ENCODE data around the gene DNASE1L3.

DNASE1L3 gene

DNA sequence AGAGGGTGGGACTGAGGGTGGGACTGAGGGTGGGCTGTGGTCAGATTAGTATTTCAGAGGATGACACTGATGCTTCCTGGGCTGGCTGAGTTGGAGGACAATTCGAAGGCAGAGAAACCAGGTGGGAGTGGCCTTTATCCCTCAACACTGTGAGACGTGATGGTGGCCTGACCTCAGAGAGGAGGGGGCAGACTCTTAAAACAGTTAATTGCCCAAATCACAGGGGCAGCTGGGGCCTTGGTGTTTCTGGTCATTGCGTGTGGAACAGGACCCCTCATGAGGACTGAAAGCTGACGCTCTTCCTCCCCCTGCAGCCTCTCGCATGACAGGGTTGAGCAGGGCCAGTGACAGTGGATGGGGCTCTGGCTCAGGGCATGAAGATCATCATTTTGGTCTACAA is 18.7 kb downstream of the DNASE1L3 start:
- Histone ChIP-seq H3K79me2 (ENCODE audit: control insufficient read depth, low read length) (no peaks in the 10 kb centered on the region), H3K9me3 (ENCODE audit: control insufficient read depth, insufficient read depth, low read length) (peaks cover 6% of the 10 kb centered on the region), H3K4me1 (ENCODE audit: control insufficient read depth, low read length) (peaks cover 12% of the 10 kb centered on the region), H3F3A (ENCODE audit: control insufficient read depth, insufficient read depth) (peaks cover 5% of the 10 kb centered on the region), H3K4me2 (ENCODE audit: low read length) (no peak overlapping the region), H3K27me3 (ENCODE audit: control insufficient read depth, low read length) (no peaks in the 10 kb centered on the region), H3K9me2 (replicated peaks; ENCODE audit: control insufficient read depth, low read length) (no peaks in the 10 kb centered on the region), H3K36me3 (ENCODE audit: control insufficient read depth, low read length) (no peaks in the 10 kb centered on the region), H3K27ac (ENCODE audit: low read depth, low read length) (no peak overlapping the region), H4K20me1 (ENCODE audit: control insufficient read depth, insufficient read depth, low read depth, low read length) (no peaks in the 10 kb centered on the region), H3K4me3 (ENCODE audit: low read length) (no peak overlapping the region)
- TF ChIP-seq EZH2phosphoT487 (IDR thresholded peaks at IDR 0.05; ENCODE audit: borderline replicate concordance, low read length): no peak
- TF ChIP-seq, protein P1, sequence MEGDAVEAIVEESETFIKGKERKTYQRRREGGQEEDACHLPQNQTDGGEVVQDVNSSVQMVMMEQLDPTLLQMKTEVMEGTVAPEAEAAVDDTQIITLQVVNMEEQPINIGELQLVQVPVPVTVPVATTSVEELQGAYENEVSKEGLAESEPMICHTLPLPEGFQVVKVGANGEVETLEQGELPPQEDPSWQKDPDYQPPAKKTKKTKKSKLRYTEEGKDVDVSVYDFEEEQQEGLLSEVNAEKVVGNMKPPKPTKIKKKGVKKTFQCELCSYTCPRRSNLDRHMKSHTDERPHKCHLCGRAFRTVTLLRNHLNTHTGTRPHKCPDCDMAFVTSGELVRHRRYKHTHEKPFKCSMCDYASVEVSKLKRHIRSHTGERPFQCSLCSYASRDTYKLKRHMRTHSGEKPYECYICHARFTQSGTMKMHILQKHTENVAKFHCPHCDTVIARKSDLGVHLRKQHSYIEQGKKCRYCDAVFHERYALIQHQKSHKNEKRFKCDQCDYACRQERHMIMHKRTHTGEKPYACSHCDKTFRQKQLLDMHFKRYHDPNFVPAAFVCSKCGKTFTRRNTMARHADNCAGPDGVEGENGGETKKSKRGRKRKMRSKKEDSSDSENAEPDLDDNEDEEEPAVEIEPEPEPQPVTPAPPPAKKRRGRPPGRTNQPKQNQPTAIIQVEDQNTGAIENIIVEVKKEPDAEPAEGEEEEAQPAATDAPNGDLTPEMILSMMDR (IDR thresholded peaks at IDR 0.05; ENCODE audit: low read depth, low read length, poor library complexity, severe bottlenecking): no peak

DNA sequence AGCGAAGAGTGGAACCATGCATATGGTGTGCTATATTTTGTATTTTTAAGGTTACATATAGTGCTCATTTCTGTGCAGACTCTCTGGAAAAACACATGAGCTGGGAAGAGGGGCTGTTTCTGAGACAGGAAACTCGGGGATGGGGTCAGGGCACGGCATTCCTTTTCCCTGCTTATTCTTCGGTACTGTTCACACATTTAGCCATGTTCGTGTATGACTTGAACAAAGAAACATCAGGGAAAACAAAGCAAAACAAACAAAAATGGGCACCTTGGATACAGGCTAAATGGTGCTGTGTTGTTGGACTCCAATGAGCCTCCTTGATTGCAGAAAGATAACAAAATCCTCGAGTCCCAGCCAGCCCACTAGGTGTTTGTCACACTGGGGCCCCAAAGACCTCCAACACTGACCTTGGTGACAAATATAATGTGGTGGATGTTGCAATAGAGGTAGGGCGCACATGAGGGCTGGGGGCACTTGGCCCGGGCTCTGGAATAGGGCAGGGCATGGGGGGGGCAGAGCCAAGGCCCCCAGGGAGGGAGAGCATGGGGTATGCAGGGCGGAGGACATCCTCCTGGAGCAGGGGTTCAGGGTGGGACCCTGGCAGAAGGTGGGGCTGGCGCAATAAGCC is 19.3 kb downstream of the DNASE1L3 start:
- TF ChIP-seq, protein P1 (IDR thresholded peaks at IDR 0.05; ENCODE audit: low read depth, low read length, poor library complexity, severe bottlenecking): no peak
- TF ChIP-seq EZH2phosphoT487 (IDR thresholded peaks at IDR 0.05; ENCODE audit: borderline replicate concordance, low read length): no peak
- Histone ChIP-seq H3K27ac (ENCODE audit: low read depth, low read length) (no peak overlapping the region), H3K4me3 (ENCODE audit: low read length) (no peak overlapping the region), H3K9me3 (ENCODE audit: control insufficient read depth, insufficient read depth, low read length) (peaks cover 6% of the 10 kb centered on the region), H4K20me1 (ENCODE audit: control insufficient read depth, insufficient read depth, low read depth, low read length) (no peaks in the 10 kb centered on the region), H3K27me3 (ENCODE audit: control insufficient read depth, low read length) (no peaks in the 10 kb centered on the region), H3F3A (ENCODE audit: control insufficient read depth, insufficient read depth) (no peaks in the 10 kb centered on the region; the same call in 1 of the 2 replicates), H3K36me3 (ENCODE audit: control insufficient read depth, low read length) (no peaks in the 10 kb centered on the region), H3K4me2 (ENCODE audit: low read length) (no peak overlapping the region), H3K9me2 (replicated peaks; ENCODE audit: control insufficient read depth, low read length) (no peaks in the 10 kb centered on the region), H3K79me2 (ENCODE audit: control insufficient read depth, low read length) (no peaks in the 10 kb centered on the region), H3K4me1 (ENCODE audit: control insufficient read depth, low read length) (peaks cover 6% of the 10 kb centered on the region)

DNA sequence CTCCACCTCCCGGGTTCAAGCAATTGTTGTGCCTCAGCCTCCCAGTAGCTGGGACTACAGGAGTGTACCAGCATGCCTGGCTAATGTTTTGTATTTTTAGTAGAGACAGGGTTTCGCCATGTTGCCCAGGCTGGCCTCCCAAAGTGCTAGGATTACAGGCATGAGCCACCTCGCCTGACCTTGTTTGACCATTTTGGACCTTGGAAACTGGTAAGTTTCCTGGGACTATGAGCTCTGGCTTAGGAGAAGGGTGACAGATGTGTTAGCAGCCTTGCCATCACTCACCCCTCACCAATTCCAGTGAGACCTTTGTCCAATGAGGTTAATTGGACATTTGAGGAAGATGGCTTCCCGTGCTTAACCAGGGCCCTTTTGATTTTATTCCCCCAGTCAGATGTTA is 19.9 kb downstream of the DNASE1L3 start:
- TF ChIP-seq EZH2phosphoT487 (IDR thresholded peaks at IDR 0.05; ENCODE audit: borderline replicate concordance, low read length): no peak
- TF ChIP-seq, protein P1 (IDR thresholded peaks at IDR 0.05; ENCODE audit: low read depth, low read length, poor library complexity, severe bottlenecking): no peak
- no peak overlapping the region for H3K4me2 ChIP-seq (ENCODE audit: low read length)
- no peak overlapping the region for H3K27ac ChIP-seq (ENCODE audit: low read depth, low read length)
- no peaks in the 10 kb centered on the region for H3K79me2 ChIP-seq (ENCODE audit: control insufficient read depth, low read length)
- H3K27me3 ChIP-seq (ENCODE audit: control insufficient read depth, low read length): no peaks in the 10 kb centered on the region
- peaks cover 3% of the 10 kb centered on the region for H3K9me3 ChIP-seq (ENCODE audit: control insufficient read depth, insufficient read depth, low read length)
- H4K20me1 ChIP-seq (ENCODE audit: control insufficient read depth, insufficient read depth, low read depth, low read length): no peaks in the 10 kb centered on the region
- H3K4me3 ChIP-seq (ENCODE audit: low read length): no peak overlapping the region
- no peaks in the 10 kb centered on the region for H3K9me2 ChIP-seq (replicated peaks; ENCODE audit: control insufficient read depth, low read length)
- H3K36me3 ChIP-seq (ENCODE audit: control insufficient read depth, low read length): no peaks in the 10 kb centered on the region
- H3F3A ChIP-seq (ENCODE audit: control insufficient read depth, insufficient read depth): no peaks in the 10 kb centered on the region; the same call in 1 of the 2 replicates
- H3K4me1 ChIP-seq (ENCODE audit: control insufficient read depth, low read length): peaks cover 2% of the 10 kb centered on the region
